Stimulated activated CD8-positive, alpha-beta memory T cell treated with anti-CD3 and anti-CD28 coated beads, Interleukin-15, amount 100 ng/mL, for 1 hour (primary cell): Measurements from ENCODE around the gene SATB1.
"Not testable (repeated sequence)": the region's sequence is repeated elsewhere in the genome, so short reads cannot be mapped to it uniquely, and the experiment has no call there.

Source experiments
- DNase-seq: peaks from one replicate; pipeline ENCODE4 v3.0.0-alpha.2; 2020; ENCODE audit warnings: low read depth

The SATB1 gene

DNA sequence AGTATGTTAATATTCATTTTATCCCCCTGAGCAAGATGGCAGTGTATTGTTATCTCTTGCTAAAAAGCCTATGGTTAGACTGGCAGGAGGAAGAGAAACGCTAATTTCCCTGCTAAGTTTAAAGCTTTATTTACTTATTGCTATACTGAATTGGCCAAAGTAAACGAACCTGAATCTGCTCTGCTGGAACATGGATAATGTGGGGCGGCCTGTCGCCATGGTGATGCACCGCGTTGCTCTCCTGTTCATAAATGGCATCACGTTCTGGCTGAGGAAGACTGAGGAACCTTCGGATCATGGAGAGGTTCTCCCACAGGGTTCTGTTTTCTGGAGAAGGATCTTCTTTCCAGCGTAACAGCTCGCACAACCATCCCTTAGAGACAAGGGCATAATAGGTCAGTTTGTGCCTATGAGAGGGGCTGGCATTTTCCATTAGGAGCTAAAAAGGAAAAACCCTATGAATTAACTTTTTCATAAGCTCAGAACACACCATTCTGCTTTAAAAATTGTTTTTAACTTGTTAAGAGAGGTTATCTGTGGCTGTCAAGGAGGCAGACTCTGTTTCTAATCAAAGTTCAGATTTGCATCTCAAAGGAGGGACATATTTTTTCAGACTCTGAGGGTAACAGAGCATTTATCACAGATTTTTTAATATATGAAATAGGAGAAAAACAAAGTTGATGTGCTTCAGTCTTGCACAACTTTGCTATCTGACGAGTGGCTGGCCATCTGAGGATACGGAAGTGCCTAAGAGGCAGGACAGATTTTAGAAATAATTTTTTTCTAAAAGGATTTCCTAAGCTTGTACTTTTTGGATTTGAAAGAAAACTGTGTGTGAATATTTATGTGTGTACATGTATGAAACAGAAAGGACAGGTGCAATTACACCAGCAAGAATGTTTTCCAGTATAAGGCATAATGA is 73.1 kb downstream of the SATB1 start:
- DNase-seq, result no peak

DNA sequence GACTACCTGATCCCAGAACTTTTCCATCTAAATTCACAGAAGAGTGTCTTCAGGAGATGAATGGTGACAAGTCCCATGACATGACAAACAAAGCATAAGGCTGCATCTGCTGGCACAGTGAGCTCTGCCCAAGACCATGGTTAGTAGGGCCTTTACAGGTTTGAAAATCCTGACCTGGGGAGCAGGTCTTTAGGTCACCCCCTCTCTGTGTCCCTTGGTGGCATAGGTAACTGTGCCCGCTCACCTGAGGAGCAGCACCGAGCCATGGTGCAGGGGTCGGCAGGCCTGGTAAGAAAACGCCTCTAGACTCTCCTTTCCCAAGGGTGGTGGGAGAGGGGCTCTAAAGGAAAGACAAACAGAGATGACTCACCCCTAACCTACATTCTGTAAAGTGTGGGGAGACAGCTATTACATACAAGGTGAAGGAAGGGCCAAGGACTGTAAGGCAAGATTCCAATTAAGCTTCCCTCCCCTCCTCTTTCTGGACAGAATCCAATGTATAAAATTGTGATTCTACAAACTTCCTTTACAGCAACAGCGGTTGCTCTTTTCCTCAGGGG is 74.0 kb downstream of the SATB1 start:
- DNase-seq, result no peak

DNA sequence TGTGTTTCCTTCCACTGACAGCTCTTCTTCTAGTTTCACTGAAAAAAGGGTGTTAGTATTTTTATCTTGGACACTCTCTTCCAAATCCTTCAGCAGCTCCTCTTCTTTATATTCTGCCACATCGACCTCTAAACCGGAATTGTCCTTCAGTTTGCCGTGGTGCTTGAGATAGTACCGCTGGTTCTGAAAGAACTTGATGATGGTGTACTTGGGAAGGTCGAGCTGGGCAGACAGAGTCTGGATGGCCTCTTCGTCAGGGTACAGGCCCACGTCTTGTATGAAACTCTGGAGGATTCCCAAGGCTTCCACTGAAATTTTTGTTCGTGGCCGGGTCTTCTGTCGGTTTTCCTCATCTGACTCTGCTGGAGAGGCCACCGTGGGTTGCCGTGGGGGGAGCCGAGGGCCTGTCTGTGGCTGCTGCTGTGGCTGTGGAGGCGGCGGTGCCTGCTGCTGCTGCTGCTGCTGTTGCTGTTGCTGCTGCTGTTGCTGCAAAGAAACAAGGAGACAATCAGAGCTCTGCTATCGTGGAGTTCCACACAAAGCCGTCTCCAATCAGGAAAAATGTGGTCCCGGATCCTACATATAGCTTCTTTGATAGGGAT is 75.8 kb downstream of the SATB1 start:
- DNase-seq, result no peak

DNA sequence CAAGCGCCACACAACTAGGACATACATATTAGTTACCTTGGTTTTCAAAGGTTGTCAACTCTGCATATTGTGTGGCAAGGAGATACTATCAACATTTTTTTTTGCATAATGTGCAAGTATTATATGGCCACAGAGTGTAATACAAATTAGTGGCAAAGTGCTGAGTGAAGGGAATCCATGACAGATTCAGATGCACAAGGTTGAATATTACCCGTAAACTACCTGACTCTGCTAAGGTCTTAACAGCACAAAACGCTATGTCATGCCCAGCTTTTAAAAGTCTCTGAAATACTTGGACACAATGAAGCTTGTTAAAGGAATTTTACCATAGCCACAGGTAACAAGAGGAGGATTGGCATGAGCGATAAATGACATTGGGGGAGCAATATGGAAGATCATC is 79.0 kb downstream of the SATB1 start:
- DNase-seq, result no peak

DNA sequence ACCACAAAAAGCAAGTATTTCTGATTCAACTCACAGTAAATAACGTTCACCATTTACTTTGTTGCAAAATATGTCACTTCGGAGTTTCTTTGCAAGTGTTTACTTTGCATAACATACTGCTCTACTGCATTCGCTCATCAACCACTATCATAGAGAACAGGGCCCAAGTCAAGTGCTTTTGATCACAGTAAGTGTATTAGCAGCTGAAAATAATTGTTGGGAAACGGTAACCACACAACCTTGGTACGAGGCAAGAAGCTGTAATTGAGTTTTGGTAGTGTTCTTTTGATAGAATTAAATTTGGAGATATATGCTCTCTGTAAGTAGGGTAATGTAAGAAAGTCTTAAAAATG is 80.1 kb downstream of the SATB1 start:
- DNase-seq, result no peak

DNA sequence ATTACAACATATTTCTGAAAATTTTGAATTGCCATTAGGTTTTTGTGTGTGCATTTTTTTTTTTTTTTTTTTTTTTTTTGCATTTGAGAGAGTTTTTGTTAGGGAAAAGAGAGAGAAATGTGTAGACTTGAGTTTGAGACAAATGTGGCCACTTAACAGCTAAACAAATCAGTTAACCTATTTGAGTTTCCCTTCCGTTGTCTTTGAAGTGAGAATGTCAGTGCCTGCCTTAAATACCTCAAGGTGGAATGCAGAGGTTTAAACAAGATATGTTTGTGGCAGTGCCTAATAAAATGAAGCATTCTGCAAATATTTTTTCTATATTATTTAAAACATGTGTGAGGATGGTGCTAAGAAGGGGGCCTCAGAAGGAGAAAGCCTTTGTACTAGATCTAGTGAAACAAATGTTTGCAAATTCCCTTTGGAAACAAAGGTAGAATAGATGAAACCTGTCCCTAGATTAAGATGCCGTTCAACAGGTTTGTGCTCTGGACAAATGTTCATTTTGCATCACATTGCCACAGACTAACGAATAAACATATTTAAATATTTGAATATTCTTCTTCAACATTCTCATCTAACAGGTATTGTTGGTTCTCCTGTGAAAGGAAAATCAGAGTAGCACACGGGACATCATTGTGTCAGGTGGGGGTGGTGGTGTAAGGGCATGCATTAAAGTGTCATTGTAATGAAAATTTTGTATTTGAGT is 80.7 kb downstream of the SATB1 start:
- no peak for DNase-seq

DNA sequence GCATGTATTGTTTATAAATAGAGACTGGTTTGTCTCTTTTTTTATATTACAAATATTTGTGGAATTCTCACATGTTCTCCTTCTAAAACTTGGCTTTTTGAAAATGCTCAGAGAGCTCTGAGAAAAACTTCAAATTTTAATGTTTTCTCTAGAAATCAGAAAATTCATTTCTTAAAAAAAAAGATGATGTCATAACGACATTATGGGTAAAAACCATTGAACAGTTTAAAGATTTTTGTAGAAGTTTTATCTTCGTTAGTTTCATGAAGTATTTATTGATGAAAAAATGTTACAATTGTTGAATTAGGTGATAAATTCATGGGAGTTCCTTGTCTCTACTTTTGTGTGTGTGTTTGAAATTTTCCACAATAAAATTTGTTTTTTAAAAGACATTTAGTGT is 81.3 kb downstream of the SATB1 start:
- DNase-seq, result no peak

DNA sequence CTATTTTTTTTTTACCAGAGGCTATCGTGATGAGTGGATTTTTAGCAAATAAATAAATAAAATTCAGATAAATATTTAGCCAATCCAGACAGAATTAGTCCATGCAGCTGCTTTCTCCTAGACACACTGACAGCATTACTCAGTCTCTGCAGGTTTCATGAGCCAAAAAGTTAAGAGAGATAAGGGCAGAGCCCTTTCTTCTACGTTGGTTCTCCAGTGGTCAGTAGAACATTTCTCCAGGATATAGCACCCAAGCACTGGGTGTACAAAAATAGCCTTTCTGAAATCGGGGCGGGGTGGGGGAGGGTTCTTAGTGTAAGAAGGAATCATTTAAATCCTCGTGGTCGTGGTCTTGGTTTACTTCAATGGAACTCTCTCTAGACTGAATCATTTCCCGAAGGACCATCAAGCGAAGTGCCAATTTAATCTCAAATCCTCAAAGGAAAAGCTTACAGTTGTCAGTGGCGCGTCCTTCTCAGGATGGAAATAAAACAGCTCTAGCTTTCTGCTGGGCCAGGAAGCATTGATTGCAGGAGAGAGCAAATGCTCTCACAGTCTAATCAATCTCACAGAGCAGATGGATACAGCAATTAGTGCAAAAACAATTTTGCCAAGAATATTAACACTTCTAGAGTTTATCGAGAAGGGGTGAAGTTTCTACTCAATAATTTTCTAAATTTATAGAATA is 86.2 kb downstream of the SATB1 start:
- no peak for DNase-seq

DNA sequence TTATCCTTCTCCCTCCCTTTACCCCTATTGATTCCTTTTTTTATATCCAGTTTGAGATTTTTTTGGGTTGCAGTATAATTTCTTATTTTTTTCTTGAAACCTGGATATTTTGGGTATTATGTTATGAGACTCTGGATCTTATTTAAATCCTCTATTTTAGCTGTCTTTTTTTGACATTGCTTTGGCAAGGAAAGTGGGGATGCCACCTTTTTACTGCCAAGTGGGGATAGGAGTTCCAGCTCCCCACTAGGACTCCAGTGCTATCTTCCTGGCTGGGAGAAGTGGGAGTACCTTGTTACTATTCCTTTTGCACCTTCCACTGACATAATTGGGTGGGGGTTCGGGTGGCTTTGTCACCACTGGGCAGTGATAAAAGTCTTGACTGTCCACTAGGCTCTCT is 87.9 kb downstream of the SATB1 start:
- DNase-seq, result no peak

DNA sequence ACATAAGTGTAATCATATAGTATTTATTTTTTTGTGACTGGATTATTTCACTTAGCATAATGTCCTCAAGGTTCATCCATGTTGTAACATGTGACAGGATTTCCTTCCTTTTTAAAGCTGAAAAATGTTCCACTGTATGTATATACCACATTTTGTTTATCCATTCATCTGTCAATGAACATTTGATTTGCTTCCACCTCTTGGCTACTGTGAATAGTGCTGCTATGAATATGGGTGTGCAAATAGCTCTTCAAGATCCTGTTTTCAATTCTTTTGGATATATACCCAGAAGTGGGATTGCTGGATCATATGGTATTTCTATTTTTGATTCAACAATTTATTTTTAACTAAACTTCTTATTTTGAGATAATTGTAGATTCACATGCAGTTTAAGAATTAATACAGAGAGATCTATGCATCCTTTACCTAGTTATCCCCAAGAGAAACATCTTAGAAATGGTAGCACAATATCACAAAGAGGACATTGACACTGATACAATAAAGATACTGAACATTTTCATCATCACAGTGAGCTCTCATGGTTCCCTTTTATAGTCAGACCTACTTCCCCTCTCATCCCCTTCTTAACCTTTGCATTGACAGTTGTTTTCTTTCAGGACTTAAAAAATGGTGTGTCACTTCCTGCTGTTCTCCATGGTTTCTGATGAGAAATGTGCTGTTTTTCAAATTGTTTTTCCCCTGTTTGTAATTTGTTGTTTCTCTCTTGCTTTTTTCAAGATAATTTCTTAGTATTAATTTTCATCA is 90.1 kb downstream of the SATB1 start:
- DNase-seq, result no peak

DNA sequence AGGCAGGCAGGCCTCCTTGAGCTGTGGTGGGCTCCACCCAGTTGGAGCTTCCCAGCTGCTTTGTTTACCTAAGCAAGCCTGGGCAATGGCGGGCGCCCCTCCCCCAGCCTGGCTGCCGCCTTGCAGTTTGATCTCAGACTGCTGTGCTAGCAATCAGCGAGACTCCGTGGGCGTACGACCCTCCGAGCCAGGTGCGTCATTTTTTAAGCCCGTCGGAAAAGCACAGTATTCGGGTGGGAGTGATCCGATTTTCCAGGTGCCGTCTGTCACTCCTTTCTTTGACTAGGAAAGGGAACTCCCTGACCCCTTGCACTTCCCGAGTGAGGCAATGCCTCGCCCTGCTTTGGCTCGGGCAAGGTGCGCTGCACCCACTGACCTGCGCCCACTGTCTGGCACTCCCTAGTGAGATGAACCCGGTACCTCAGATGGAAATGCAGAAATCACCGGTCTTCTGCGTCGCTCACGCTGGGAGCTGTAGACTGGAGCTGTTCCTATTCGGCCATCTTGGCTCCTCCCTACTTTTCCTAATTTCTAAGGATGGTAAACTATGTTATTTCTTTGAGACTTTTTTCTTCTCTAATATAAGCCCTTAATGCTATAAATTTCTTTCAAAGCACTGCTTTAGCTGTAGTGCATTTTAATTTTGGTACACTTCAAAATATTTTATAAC is 94.2 kb downstream of the SATB1 start:
- not testable (repeated sequence) for DNase-seq

DNA sequence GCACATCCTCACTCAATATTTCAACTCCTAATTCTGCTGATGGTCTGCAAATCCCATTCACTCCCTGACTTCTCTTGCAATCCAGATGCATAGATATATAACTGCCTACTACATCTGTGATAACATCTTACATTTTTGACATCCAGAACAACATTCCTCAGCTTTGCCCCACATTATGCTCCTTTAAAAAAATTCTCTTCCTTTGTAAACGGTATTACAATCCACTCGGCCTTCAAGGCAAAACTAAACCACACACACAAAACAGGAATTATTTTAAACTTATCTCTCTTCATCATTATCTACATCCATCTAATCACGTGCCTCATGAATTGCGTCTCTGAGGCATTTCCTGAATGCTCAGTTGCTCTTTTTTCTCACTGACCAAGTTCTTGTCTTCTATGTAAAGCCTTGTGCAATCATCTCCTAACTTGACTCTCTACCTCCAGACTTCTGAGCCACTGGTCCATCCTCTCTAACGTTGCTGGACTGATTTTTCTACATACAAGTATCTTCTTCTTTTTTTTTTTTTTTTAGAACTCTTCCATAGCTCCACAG is 117.0 kb downstream of the SATB1 start:
- no peak for DNase-seq

DNA sequence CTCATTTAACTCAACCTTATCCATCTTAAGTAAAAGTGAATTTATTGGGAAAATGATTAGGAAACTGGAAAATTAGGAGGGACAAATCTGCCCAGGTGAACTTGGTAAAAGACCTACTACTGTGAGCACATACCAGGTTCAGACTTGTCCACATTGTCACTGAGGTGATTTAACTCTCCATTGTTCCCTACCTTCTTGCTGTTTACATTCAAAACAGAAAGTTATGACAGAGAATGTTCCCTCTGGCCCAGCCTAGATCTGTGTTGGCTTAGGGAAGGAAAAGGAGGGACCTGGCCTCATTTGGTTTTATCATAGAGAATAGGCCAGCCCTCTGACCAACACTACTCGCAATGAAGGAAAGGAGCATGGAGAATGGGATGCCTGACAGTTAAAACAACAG is 117.6 kb downstream of the SATB1 start:
- DNase-seq, result no peak

DNA sequence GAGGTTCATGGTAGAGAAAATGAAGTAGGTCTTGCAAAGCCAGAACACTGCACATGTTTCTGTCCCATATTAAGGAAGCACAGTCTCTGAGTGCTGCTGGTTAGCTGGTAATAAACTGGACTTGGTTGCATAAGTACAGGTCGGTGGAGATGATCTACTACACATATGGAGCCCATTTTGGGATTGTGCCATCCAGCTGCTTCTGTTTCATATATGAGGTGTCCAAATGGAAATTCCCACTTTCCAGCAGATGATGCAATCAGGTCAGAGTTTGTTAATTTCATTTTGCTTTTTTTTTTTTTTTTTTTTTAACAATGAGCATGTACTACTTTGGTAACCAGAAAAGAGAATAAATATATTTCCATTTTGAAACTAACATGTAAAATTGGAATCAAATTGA is 122.6 kb downstream of the SATB1 start:
- DNase-seq, result no peak

DNA sequence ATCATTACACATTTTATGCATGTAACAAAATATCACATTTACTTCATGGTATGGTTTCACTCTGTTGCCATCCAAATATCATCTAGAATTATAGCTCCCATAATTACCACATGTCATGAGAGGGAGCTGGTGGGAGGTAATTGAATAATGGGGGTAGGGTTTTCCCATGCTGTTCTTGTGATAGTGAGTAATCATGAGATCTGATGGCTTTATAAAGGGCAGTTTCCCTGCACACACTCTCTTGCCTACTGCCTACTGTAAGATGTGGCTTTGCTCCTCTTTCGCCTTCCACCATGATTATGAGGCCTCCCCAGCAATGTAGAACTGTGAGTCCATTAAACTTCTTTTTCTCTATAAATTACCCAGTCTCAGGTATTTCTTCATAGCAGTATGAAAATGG is 123.4 kb downstream of the SATB1 start:
- DNase-seq, result no peak

DNA sequence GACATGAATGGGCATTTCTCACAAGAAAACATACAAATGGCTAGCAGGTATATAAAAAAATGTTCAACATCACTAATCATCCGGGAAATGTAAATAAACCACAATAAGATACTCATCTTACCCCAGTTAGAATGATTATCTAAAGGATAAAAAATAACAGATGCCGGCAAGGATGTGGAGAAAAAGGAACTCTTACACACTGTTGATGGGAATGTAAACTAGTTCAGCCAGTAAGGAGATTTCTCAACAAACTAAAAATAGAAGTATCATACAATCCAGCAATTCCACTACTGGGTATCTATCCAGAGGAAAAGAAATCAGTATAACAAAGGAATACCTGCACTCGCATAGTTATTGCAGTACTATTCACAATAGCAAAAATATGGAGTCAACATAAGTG is 124.2 kb downstream of the SATB1 start:
- no peak for DNase-seq

DNA sequence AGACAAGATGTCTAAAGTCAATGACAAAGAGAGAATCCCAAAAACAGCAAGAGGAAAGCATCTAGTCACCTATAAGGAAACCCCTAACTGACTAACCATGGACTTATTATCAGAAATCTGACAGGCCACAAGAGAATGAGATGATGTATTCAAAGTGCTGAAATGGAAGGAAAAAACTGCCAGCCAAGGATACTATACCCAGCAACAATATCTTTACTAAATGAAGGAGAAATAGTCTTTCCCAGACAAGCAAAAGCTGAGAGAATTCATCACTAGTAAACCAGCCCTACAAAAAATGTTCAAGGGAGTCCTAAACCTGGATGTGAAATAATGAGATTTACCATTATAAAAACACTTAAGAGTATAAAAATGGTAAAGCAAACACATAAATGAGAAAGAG is 128.0 kb downstream of the SATB1 start:
- DNase-seq, result no peak
